Middle frontal gyrus (tissue), 1 donor: ENCODE data around the gene NTN5.
"Not testable (repeated sequence)": the region's sequence is repeated elsewhere in the genome, so short reads cannot be mapped to it uniquely, and the experiment has no call there.

Source experiments
- DNase-seq: peaks from one replicate; pipeline ENCODE4 v3.0.0-alpha.2; 2015; ENCODE audit warnings: low spot score; ENCODE audit errors: extremely low spot score

NTN5 gene

GRCh38 chr19:48644839-48645619 is 27.8 kb downstream of the NTN5 start:
- DNase-seq, result peak; percentile 52

GRCh38 chr19:48644355-48644754 is 28.5 kb downstream of the NTN5 start:
- no peak for DNase-seq

- no peak for DNase-seq
Observed at GRCh38 chr19:48642862-48643261, 30.0 kb downstream of the NTN5 start.

GRCh38 chr19:48641850-48642249 is 31.0 kb downstream of the NTN5 start:
- DNase-seq, result no peak

DNA sequence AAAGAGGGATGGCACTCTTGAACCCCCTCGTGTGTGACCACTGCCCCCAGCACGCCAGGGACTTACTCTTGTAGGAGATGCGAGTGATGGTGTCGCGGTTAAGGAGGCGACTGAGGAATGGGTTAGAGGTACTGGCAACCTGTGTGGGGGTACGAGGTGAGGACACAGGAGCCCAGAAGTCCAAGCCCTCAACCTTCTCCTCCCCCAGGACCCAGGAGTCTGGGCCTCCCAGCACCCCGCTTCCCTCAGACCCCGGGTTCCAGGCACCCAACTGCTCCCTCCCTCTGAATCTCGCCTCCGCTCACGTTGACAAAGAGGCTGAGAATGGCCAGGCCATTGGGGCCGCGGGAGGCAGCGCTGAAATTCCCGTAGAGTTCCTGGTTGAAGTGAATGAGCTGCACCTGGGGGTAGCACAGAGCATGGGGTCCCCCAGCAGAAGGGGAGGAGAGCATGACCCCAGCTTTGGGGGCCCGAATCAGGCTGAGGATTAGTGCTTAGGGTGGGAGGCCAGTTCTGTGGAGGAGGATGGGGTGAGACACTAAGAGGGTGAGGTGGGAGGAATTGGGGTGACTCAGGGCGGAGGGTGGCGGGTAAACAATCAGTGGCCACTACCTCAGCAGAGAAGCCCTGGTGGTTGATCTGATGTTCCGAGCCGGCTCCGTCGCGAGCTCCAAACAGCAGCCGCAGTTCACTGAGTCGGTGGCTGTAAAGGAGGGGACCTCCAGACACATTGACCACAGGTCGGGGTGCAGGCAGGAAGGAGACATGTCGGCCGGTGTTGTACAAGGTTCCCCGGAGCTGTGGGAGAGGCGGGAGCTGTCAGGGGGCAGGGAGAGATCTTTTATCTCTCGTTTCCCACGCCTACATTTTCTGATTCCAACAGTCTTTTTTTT is 33.1 kb downstream of the NTN5 start:
- no peak for DNase-seq

- no peak for DNase-seq
Observed at GRCh38 chr19:48638831-48639381, 33.9 kb downstream of the NTN5 start.

DNA sequence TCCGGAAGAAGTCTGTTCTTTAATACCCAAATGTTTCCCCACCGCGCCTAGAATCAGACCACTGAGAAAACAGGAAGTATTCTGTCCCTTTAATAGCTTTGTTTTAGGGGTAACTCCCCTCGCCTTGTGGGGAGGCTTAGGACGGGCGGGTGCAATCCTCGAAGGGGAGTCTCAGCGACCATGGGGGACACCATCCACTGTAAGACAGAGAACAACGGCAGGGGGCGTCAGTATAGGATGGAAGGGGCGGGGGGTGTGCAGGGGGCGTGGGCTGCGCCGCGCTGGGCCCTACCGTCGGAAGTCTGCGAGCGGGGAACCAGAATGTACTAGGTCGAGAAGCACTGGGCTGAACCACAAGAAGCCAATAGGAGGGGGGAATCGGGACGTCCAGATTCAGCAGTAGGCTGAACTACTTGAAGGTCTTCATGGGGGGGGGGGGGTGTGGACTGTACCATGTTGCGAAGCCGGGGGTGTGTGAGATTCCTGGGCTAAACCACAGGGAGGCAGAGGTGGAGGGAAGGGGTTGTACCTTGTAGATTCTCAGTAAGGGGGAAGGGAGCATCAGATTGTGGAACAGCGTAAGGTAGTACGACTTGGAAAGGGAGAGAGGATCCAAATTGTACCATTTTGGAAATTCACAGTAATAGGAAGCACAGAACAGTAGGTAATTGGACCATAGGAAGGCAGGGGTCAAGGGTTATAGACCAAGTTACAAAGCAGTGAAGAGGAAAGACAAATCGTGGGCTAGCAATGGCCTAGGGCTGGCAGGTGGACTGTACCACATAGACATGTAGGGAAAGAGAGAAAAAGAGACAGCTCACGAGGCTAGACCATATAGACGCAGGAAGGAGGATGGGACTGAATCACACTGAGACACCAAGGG is 34.6 kb downstream of the NTN5 start:
- DNase-seq, result peak; percentile 61

GRCh38 chr19:48637449-48637947 is 35.3 kb downstream of the NTN5 start:
- DNase-seq, result peak; percentile 99

- DNase-seq, result no peak
Observed at GRCh38 chr19:48636859-48637448, 35.9 kb downstream of the NTN5 start, which contains the start of gene DBP. TSS of gene DBP (minus strand) at chr19:48637379. CDS start at chr19:48636994, 385 bp downstream.

- no peak for DNase-seq
Observed at GRCh38 chr19:48635966-48636858, 36.6 kb downstream of the NTN5 start.

GRCh38 chr19:48635263-48635965 is 37.4 kb downstream of the NTN5 start:
- no peak for DNase-seq

- DNase-seq, result peak; percentile 87
Observed at GRCh38 chr19:48634424-48635262, 38.2 kb downstream of the NTN5 start.

DNA sequence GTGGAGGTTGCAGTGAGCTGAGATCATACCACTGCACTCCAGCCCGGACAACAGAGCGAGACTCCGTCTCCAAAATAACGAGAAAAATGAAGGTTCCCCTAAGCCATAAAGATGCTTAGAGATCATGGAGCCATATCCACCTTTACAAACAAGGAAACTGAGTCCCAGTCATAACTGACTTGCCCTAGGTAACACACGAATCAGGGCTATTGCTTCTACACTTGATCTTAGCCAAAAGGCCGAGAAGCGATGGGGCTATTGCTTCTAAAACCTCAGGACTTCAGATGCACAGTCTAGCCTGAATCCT is 38.8 kb downstream of the NTN5 start:
- no peak for DNase-seq

DNA sequence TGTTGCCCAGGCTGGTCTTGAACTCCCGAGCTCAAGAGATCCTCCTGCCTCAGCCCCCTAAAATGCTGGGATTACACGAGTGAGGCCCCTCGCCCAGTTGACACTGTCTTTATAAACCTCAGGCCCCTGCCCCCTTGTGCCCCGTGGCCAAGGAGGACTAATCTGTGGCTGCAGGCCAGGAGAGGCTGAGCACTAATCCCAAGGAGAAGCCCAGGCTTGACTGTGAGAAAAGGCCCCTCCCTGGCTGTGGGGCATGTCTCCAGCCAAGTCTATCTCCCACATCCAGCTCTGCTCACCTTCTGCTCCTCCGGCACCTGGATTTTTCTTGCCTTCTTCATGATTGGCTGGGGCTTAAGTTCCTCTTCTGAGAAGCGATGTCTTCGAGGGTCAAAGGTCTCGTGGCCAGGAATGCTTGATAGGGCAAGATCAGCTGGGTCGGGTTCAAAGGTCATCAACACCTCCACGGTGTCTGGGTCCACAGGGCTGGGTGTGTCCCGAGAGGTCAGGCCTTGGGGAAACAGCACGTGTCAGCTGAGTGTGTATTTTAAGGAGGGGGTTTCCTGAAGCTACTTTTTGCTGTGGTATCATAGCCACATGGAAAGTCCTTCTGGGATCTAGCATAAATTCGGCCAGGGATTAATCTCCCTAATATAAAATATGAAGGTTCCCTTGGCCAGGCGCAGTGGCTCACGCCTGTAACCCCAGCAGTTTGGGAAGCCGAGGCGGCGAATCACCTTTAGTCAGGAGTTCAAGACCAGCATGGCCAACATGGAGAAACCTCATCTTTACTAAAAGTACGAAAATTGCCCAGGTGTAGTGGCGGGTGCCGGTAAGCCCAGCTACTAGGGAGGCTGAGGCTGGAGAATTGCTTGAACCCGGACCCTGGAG is 39.4 kb downstream of the NTN5 start:
- DNase-seq, result no peak

- no peak for DNase-seq
Observed at GRCh38 chr19:48632692-48633147, 40.1 kb downstream of the NTN5 start.

GRCh38 chr19:48632286-48632685 is 40.5 kb downstream of the NTN5 start:
- not testable (repeated sequence) for DNase-seq

DNA sequence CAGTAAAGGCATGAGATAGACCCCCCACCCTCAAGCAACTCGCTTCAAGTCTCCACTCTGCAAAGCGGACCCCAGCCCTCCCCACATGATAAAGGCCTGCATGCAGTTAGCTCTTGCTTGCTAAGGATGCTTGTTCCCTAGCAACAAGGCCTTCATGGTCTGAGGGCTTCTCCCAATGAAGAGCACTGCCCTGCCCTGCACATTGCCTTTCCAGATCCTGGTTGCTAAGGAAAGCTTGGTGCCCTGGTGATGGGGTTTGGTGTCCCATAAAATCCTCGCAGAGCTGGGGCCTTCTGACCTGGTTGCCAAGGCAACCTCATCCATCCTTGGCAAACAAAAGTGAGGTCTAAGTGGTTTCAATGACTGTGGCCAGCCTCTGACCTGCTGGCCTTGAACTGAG is 41.6 kb downstream of the NTN5 start:
- no peak for DNase-seq
